HEK293 (cell line): Measurements from ENCODE around the gene STAB2.

ENCODE experiments used
- CTCF ChIA-PET: fragments of 350-600 bp; formaldehyde crosslinking; extraction: SDS; loops from one replicate; lab custom pipeline; 2021; ENCODE audit warnings: antibody characterized with exemption; lab: Yijun Ruan, JAX
- POLR2A ChIA-PET: fragments of 300-600 bp; formaldehyde crosslinking; extraction: SDS; loops from one replicate; lab custom pipeline; 2020; ENCODE audit warnings: antibody characterized with exemption, inconsistent platforms; lab: Yijun Ruan, JAX
- H3K27ac ChIP-seq: fragments of 200-500 bp; sonication (Bioruptor generic); 2 replicates; pipeline ENCODE4 v1.5.1; 2014; ENCODE audit warnings: low read depth, low read length, control low read depth, inconsistent platforms; ENCODE audit errors: extremely low read depth
- H3K36me3 ChIP-seq, 2 experiments: fragments of 200-500 bp in 1 of 2; sonication (Bioruptor generic) in 1 of 2; 1 replicate in 1 of 2; 2 replicates in 1 of 2; pipeline ENCODE4 v1.5.1; 2014 to 2017; ENCODE audit warnings: inconsistent platforms in 2 of 2, low read length in 2 of 2; ENCODE audit not compliant: control insufficient read depth in 2 of 2, insufficient read depth in 1 of 2
- H3K4me1 ChIP-seq: fragments of 200-500 bp; sonication (Bioruptor generic); 2 replicates; pipeline ENCODE4 v1.5.1; 2014; ENCODE audit warnings: mild to moderate bottlenecking, low read length, inconsistent platforms; ENCODE audit not compliant: control insufficient read depth, insufficient read depth
- H3K4me3 ChIP-seq: 2 replicates; pipeline ENCODE4 v1.5.1; 2011; ENCODE audit warnings: low read depth, mild to moderate bottlenecking, control low read depth, low read length, moderate library complexity
- H3K9me3 ChIP-seq: fragments of 200-500 bp; sonication (Bioruptor generic); 2 replicates; pipeline ENCODE4 v1.5.1; 2014; ENCODE audit warnings: low read depth, low read length, inconsistent platforms; ENCODE audit not compliant: control insufficient read depth, insufficient read depth
- BCL11A ChIP-seq: fragments of 450-650 bp; formaldehyde crosslinking; IDR thresholded peaks from 2 replicates; pipeline ENCODE4 v1.5.1; 2016; ENCODE audit warnings: low read depth, missing biosample characterization, missing genetic modification characterization
- MZF1 ChIP-seq: fragments of 450-650 bp; formaldehyde crosslinking; IDR thresholded peaks from 2 replicates; pipeline ENCODE4 v1.5.1; 2017; ENCODE audit warnings: missing biosample characterization, missing genetic modification characterization, borderline replicate concordance
- OVOL3 ChIP-seq: fragments of 450-650 bp; formaldehyde crosslinking; IDR thresholded peaks from 2 replicates; pipeline ENCODE4 v1.5.1; 2016; ENCODE audit warnings: missing biosample characterization, missing genetic modification characterization
- SCRT2 ChIP-seq: fragments of 450-650 bp; formaldehyde crosslinking; IDR thresholded peaks from 2 replicates; pipeline ENCODE4 v1.5.1; 2016; ENCODE audit warnings: missing biosample characterization, missing genetic modification characterization
- TRIM28 ChIP-seq: IDR thresholded peaks from 2 replicates; pipeline ENCODE4 v1.6.1; 2011; ENCODE audit warnings: low read length, control low read depth, borderline replicate concordance
- ZNF138 ChIP-seq: fragments of 450-650 bp; formaldehyde crosslinking; IDR thresholded peaks from 2 replicates; pipeline ENCODE4 v1.5.1; 2016; ENCODE audit warnings: missing biosample characterization, missing genetic modification characterization, borderline replicate concordance
- ZNF157 ChIP-seq: fragments of 450-650 bp; formaldehyde crosslinking; IDR thresholded peaks from 2 replicates; pipeline ENCODE4 v1.5.1; 2016; ENCODE audit warnings: missing biosample characterization, missing genetic modification characterization
- ZNF184 ChIP-seq: fragments of 450-650 bp; IDR thresholded peaks from 2 replicates; pipeline ENCODE4 v1.5.1; 2018; ENCODE audit warnings: missing biosample characterization, mild to moderate bottlenecking, missing genetic modification characterization
- ZNF223 ChIP-seq: fragments of 450-650 bp; formaldehyde crosslinking; IDR thresholded peaks from 2 replicates; pipeline ENCODE4 v1.5.1; 2016; ENCODE audit warnings: missing biosample characterization, missing genetic modification characterization
- ZNF324 ChIP-seq: fragments of 450-650 bp; formaldehyde crosslinking; IDR thresholded peaks from 2 replicates; pipeline ENCODE4 v1.5.1; 2016; ENCODE audit warnings: missing biosample characterization, missing genetic modification characterization
- ZNF341 ChIP-seq: fragments of 450-650 bp; formaldehyde crosslinking; IDR thresholded peaks from 2 replicates; pipeline ENCODE4; 2016; ENCODE audit warnings: low read depth, missing biosample characterization, missing genetic modification characterization
- ZNF529 ChIP-seq: fragments of 450-650 bp; formaldehyde crosslinking; IDR thresholded peaks from 2 replicates; pipeline ENCODE4 v1.5.1; 2017; ENCODE audit warnings: missing genetic modification characterization, missing biosample characterization; ENCODE audit not compliant: insufficient replicate concordance
- ZNF585B ChIP-seq: fragments of 450-650 bp; formaldehyde crosslinking; IDR thresholded peaks from 2 replicates; pipeline ENCODE4 v1.5.1; 2016; ENCODE audit warnings: missing biosample characterization, missing genetic modification characterization
- ZNF610 ChIP-seq: fragments of 450-650 bp; formaldehyde crosslinking; IDR thresholded peaks from 2 replicates; pipeline ENCODE4 v1.5.1; 2016; ENCODE audit warnings: missing biosample characterization, missing genetic modification characterization, borderline replicate concordance
- ZNF658 ChIP-seq: fragments of 450-650 bp; formaldehyde crosslinking; IDR thresholded peaks from 2 replicates; pipeline ENCODE4; 2016; ENCODE audit warnings: missing biosample characterization, missing genetic modification characterization
- ZNF768 ChIP-seq: fragments of 450-650 bp; formaldehyde crosslinking; IDR thresholded peaks from 2 replicates; pipeline ENCODE4 v1.5.1; 2018; ENCODE audit warnings: missing biosample characterization, mild to moderate bottlenecking, missing genetic modification characterization
- ZNF792 ChIP-seq: fragments of 450-650 bp; formaldehyde crosslinking; IDR thresholded peaks from 2 replicates; pipeline ENCODE4 v1.5.1; 2016; ENCODE audit warnings: missing biosample characterization, missing genetic modification characterization
- TF ChIP-seq, protein P1 (sequence below): fragments of 450-650 bp; formaldehyde crosslinking; conservative IDR thresholded peaks from 2 replicates; pipeline ENCODE4 v1.5.1; 2016; ENCODE audit warnings: low read depth, missing biosample characterization, missing genetic modification characterization
- TF ChIP-seq, protein P2 (sequence below): fragments of 450-650 bp; formaldehyde crosslinking; IDR thresholded peaks from 2 replicates; pipeline ENCODE4 v1.5.1; 2016; ENCODE audit warnings: missing biosample characterization, missing genetic modification characterization
- TF ChIP-seq, protein P3 (sequence below): fragments of 450-650 bp; formaldehyde crosslinking; conservative IDR thresholded peaks from 2 replicates; pipeline ENCODE4 v1.5.1; 2016; ENCODE audit warnings: low read depth, missing biosample characterization, missing genetic modification characterization

Gene STAB2

DNA sequence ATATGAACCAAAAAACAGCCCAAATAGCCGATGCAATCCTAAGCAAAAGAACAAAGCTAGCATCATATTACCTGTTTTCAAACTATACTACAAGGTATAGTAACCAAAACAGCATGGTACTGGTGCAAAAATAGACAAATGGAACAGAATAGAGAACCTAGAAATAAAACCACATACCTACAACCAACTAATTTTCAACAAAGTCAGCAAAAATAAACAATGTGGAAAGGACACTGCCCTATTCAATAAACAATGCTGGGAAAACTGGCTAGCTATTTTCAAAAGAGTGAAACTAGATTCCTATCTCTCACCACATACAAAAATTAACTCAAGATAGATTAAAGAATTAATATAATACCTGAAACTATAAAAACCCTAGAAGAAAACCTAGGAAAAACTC lies 17.8 kb upstream of the STAB2 start:
- H3K4me3 ChIP-seq = no peak overlapping the region
- no peaks in the 10 kb centered on the region for H3K36me3 ChIP-seq
- TF ChIP-seq ZNF341 (tag by site-specific recombination) (no peak), ZNF610 (tag by site-specific recombination) (no peak), MZF1 (tag by site-specific recombination) (no peak)
- no peak overlapping the region for H3K27ac ChIP-seq
- ChIA-PET CTCF (interaction anchor here (0.6 kb wide), 1 partner anchor 64 kb away, joined by 3 read pairs; no protein-coding TSS in a partner anchor), POLR2A (no interaction called here)
- H3K9me3 ChIP-seq = no peaks in the 10 kb centered on the region
- no peaks in the 10 kb centered on the region for H3K4me1 ChIP-seq

DNA sequence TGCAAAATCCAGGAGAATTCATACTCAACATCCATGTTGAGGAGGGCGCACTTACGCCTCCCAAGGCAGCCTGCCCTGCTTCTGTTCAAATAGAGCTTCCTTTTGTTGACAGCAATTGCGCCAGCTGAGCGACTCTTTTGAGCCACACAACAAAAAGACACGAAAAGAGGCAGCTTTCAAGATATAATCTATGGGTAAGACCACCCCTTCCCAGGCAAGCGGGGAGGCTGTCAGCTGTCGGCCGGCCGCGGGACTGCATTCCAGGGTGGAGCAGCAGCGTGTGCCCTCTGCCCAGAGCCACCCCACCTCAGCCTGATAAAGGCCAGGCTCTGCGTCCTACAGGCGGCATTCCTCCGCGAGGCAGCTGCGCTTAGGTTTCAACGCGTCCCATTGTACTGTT lies 15.8 kb upstream of the STAB2 start:
- no peaks in the 10 kb centered on the region for H3K36me3 ChIP-seq
- ChIA-PET CTCF (interaction anchor here (0.6 to 3.0 kb wide), 3 partner anchors 60 to 623 kb away, joined by 3 to 18 read pairs (median 4); no protein-coding TSS in a partner anchor), POLR2A (no interaction called here)
- no peak overlapping the region for H3K27ac ChIP-seq
- H3K4me3 ChIP-seq = no peak overlapping the region
- TF ChIP-seq OVOL3 (tag by site-specific recombination) = no peak
- no peak for TF ChIP-seq TRIM28
- TF ChIP-seq, protein P1, sequence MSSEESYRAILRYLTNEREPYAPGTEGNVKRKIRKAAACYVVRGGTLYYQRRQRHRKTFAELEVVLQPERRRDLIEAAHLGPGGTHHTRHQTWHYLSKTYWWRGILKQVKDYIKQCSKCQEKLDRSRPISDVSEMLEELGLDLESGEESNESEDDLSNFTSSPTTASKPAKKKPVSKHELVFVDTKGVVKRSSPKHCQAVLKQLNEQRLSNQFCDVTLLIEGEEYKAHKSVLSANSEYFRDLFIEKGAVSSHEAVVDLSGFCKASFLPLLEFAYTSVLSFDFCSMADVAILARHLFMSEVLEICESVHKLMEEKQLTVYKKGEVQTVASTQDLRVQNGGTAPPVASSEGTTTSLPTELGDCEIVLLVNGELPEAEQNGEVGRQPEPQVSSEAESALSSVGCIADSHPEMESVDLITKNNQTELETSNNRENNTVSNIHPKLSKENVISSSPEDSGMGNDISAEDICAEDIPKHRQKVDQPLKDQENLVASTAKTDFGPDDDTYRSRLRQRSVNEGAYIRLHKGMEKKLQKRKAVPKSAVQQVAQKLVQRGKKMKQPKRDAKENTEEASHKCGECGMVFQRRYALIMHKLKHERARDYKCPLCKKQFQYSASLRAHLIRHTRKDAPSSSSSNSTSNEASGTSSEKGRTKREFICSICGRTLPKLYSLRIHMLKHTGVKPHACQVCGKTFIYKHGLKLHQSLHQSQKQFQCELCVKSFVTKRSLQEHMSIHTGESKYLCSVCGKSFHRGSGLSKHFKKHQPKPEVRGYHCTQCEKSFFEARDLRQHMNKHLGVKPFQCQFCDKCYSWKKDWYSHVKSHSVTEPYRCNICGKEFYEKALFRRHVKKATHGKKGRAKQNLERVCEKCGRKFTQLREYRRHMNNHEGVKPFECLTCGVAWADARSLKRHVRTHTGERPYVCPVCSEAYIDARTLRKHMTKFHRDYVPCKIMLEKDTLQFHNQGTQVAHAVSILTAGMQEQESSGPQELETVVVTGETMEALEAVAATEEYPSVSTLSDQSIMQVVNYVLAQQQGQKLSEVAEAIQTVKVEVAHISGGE (tag by site-specific recombination) = no peak
- TF ChIP-seq ZNF324 (tag by site-specific recombination) = no peak
- TF ChIP-seq ZNF184 = no peak
- TF ChIP-seq ZNF223 = no peak
- TF ChIP-seq SCRT2 = no peak
- TF ChIP-seq, protein P2, sequence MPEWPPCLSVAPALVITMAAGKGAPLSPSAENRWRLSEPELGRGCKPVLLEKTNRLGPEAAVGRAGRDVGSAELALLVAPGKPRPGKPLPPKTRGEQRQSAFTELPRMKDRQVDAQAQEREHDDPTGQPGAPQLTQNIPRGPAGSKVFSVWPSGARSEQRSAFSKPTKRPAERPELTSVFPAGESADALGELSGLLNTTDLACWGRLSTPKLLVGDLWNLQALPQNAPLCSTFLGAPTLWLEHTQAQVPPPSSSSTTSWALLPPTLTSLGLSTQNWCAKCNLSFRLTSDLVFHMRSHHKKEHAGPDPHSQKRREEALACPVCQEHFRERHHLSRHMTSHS (tag by site-specific recombination) = no peak
- TF ChIP-seq ZNF529 (tag by site-specific recombination) = no peak
- no peak for TF ChIP-seq BCL11A (tag by site-specific recombination)
- TF ChIP-seq ZNF585B = no peak
- H3K9me3 ChIP-seq = no peaks in the 10 kb centered on the region
- no peaks in the 10 kb centered on the region for H3K4me1 ChIP-seq

DNA sequence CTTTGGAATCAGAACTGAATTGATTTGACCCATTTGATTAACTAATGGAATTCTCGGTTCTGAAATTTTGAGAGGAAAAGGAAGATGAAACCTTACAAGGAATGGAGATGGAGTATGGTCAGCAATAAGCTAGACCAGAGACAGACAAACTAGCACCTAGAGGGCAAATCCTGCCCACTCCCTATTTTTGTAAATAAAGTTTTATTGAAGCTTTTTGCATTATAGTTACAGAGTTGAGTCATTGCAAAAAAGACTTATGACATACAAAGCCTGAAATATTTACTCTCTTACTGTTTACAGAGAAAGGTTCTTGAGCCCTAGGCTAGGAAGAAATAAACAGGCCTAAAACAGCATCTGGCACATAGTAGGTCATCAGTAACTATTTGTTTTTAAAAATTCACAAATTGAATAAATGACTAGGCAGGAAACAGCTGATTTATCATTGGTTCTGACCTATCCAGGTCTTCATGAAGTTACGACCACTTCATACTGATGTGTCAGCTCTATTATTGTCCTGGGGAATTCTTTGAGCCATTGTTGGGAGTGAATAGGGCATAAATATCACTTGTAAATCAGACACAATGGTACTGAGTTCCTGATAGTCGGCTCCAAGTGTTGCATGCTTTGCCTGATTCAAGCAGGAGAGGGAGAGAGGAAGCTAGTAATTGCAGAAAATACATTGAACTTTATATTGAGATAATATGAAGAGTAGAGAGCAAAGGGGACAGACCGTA lies 14.6 kb upstream of the STAB2 start:
- ChIA-PET POLR2A (no interaction called here), CTCF (interaction anchor here (0.6 to 3.0 kb wide), 4 partner anchors 24 to 339 kb away, joined by 3 to 18 read pairs (median 6); no protein-coding TSS in a partner anchor)
- Histone ChIP-seq H3K27ac (no peak overlapping the region), H3K36me3 (no peaks in the 10 kb centered on the region), H3K4me1 (no peaks in the 10 kb centered on the region), H3K9me3 (no peaks in the 10 kb centered on the region), H3K4me3 (no peak overlapping the region)
- TF ChIP-seq ZNF157 (tag by site-specific recombination) = no peak
- TF ChIP-seq ZNF792 (tag by site-specific recombination) = no peak
- TF ChIP-seq, protein P3, sequence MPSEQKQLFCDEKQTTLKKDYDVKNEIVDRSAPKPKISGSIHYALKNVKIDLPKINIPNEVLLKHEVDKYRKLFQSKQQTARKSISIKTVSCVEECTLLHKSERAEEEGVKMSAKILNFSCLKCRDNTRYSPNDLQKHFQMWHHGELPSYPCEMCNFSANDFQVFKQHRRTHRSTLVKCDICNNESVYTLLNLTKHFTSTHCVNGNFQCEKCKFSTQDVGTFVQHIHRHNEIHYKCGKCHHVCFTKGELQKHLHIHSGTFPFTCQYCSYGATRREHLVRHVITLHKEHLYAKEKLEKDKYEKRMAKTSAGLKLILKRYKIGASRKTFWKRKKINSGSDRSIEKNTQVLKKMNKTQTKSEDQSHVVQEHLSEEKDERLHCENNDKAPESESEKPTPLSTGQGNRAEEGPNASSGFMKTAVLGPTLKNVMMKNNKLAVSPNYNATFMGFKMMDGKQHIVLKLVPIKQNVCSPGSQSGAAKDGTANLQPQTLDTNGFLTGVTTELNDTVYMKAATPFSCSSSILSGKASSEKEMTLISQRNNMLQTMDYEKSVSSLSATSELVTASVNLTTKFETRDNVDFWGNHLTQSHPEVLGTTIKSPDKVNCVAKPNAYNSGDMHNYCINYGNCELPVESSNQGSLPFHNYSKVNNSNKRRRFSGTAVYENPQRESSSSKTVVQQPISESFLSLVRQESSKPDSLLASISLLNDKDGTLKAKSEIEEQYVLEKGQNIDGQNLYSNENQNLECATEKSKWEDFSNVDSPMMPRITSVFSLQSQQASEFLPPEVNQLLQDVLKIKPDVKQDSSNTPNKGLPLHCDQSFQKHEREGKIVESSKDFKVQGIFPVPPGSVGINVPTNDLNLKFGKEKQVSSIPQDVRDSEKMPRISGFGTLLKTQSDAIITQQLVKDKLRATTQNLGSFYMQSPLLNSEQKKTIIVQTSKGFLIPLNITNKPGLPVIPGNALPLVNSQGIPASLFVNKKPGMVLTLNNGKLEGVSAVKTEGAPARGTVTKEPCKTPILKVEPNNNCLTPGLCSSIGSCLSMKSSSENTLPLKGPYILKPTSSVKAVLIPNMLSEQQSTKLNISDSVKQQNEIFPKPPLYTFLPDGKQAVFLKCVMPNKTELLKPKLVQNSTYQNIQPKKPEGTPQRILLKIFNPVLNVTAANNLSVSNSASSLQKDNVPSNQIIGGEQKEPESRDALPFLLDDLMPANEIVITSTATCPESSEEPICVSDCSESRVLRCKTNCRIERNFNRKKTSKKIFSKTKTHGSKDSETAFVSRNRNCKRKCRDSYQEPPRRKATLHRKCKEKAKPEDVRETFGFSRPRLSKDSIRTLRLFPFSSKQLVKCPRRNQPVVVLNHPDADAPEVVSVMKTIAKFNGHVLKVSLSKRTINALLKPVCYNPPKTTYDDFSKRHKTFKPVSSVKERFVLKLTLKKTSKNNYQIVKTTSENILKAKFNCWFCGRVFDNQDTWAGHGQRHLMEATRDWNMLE = no peak
- no peak for TF ChIP-seq ZNF138 (tag by site-specific recombination)
- no peak for TF ChIP-seq ZNF658 (tag by site-specific recombination)
- no peak for TF ChIP-seq ZNF768
